GM23248 (cell line): ENCODE data around the gene PRSS8. TPM values are rescaled to one million over a fixed set of nuclear protein-coding genes. Genes with fewer than 3 reads are reported as not detected.

Experiments used
- DNase-seq: peaks from one replicate; pipeline ENCODE4 v3.0.0-alpha.2; 2015
- H2AFZ ChIP-seq: fragments of 200-600 bp; sonication (generic); 2 replicates; pipeline ENCODE4 v1.6.1; 2016; ENCODE audit warnings: antibody characterized with exemption
- H3F3A ChIP-seq: fragments of 200-600 bp; sonication (generic); 2 replicates; pipeline ENCODE4 v1.6.1; 2016; ENCODE audit warnings: mild to moderate bottlenecking, antibody characterized with exemption, mixed run types; ENCODE audit not compliant: insufficient read depth
- H3K27ac ChIP-seq: fragments of 200-600 bp; sonication (generic); 2 replicates; pipeline ENCODE4 v1.5.1; 2016; ENCODE audit warnings: mild to moderate bottlenecking
- H3K27me3 ChIP-seq: fragments of 200-600 bp; sonication (generic); replicated peaks from 2 replicates; pipeline ENCODE4 v1.6.1; 2016; ENCODE audit warnings: mild to moderate bottlenecking; ENCODE audit not compliant: insufficient read depth
- H3K36me3 ChIP-seq: fragments of 200-600 bp; sonication (generic); 2 replicates; pipeline ENCODE4 v1.6.1; 2016; ENCODE audit warnings: low read depth, mild to moderate bottlenecking
- H3K4me1 ChIP-seq: fragments of 200-600 bp; sonication (generic); 2 replicates; pipeline ENCODE4 v1.6.1; 2016; ENCODE audit warnings: mild to moderate bottlenecking; ENCODE audit not compliant: insufficient read depth
- H3K4me2 ChIP-seq: fragments of 200-600 bp; sonication (generic); one replicate; pipeline ENCODE4 v1.6.1; 2016; ENCODE audit warnings: mild to moderate bottlenecking; ENCODE audit not compliant: unreplicated experiment
- H3K4me3 ChIP-seq: fragments of 200-600 bp; sonication (generic); 2 replicates; pipeline ENCODE4 v1.5.1; 2016; ENCODE audit warnings: mild to moderate bottlenecking
- H3K79me2 ChIP-seq: fragments of 200-600 bp; sonication (generic); 2 replicates; pipeline ENCODE4 v1.6.1; 2016; ENCODE audit warnings: mild to moderate bottlenecking; ENCODE audit not compliant: insufficient read depth
- H3K9ac ChIP-seq: fragments of 200-600 bp; sonication (generic); 2 replicates; pipeline ENCODE4 v1.6.1; 2016; ENCODE audit warnings: mild to moderate bottlenecking
- H3K9me2 ChIP-seq: fragments of 200-600 bp; sonication (generic); 2 replicates; pipeline ENCODE4 v1.6.1; 2016; ENCODE audit warnings: mixed run types, mild to moderate bottlenecking, moderate library complexity; ENCODE audit not compliant: insufficient read depth
- H3K9me3 ChIP-seq: fragments of 200-600 bp; sonication (generic); one replicate; pipeline ENCODE4 v1.6.1; 2017; ENCODE audit warnings: low read depth
- H4K20me1 ChIP-seq: fragments of 200-600 bp; sonication (generic); 2 replicates; pipeline ENCODE4 v1.6.0; 2016; ENCODE audit not compliant: insufficient read depth
- EZH2 ChIP-seq: fragments of 200-600 bp; sonication (generic); IDR thresholded peaks from 2 replicates; pipeline ENCODE4 v1.6.1; 2018; ENCODE audit warnings: antibody characterized with exemption, mild to moderate bottlenecking; ENCODE audit not compliant: insufficient read depth, poor library complexity, severe bottlenecking
- EZH2phosphoT487 ChIP-seq: fragments of 200-600 bp; sonication (generic); IDR thresholded peaks from 2 replicates; pipeline ENCODE4 v1.6.1; 2018; ENCODE audit warnings: antibody characterized with exemption, moderate library complexity, mild to moderate bottlenecking, low read depth; ENCODE audit not compliant: insufficient read depth
- WGBS, 2 experiments: methylation state at CpG; one replicate each; pipeline ENCODE4 v1.1.6; 2015 to 2017; ENCODE audit warnings: low lambda C conversion rate in 2 of 2, low coverage in 1 of 2; ENCODE audit errors: missing lambda C conversion rate in 2 of 2; 5-methylcytosine and 5-hydroxymethylcytosine counted together
- in situ Hi-C: fragments of 300-500 bp; cut with MboI; formaldehyde crosslinking; loops from 2 replicates; pipeline ENCODE4 v1.15.0; 2020
- polyA plus RNA-seq: library from polyadenylated mRNA; unstranded; fragments of >200 nt; fragmentation: Nextera tagmentation; extraction: Ambion mirVana; gene quantifications from 2 replicates; pipeline ENCODE4 v1.2.1, GENCODE V29; 2016
- total RNA-seq: library from RNA; depleted of rRNA; stranded (reverse); fragments of >200 nt; shearing (Covaris generic); gene quantifications from 2 replicates; pipeline ENCODE4 v1.2.3, GENCODE V29; 2014

The PRSS8 gene
- total and polyA plus RNA-seq, 2 experiments from 2014 or later: not detected

DNA sequence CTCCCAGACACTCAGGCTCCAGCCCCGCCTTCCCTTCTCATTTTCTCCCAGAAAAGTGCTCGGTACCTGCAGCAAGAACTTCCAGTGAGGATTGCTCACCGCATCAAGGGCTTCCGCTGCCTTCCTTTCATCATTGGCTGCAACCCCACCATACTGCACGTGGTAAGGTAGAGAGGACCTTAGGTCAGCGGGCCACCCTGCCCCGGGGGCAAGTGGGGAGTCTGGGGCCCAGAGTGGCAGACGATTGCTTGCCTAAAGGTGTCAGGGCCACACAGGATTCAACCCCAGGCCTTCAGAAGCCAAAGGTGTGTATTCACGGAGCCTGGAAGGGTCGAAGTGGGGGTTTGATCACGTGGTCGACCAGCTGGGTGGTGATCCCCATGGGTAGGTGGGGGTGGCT is 25.9 kb downstream of the PRSS8 start:
- Histone ChIP-seq H3K27ac (no peak overlapping the region), H3K36me3 (peaks cover 16% of the 10 kb centered on the region; the same call in 1 of the 2 replicates), H3F3A (peaks cover 14% of the 10 kb centered on the region; the same call in 1 of the 2 replicates), H3K9ac (0 out of 2 replicates have a peak overlapping the region, but pooled peaks have one; percentile 90), H3K4me3 (peak overlapping the region; percentile 81), H3K9me2 (no peaks in the 10 kb centered on the region), H3K9me3 (no peaks in the 10 kb centered on the region), H3K4me2 (peak overlapping the region; percentile 51), H3K4me1 (0 out of 2 replicates have a peak, but pooled peaks cover 6% of the 10 kb centered on the region), H2AFZ (no peak overlapping the region), H3K79me2 (peaks cover 24% of the 10 kb centered on the region), H4K20me1 (no peaks in the 10 kb centered on the region), H3K27me3 (no peaks in the 10 kb centered on the region)
- DNase-seq: no peak
- TF ChIP-seq EZH2phosphoT487: no peak
- no peak for TF ChIP-seq EZH2
- WGBS, 2 experiments: 92 to 93% methylated on average over 12 of the region's 12 CpGs
- in situ Hi-C loops: no loop called here

DNA sequence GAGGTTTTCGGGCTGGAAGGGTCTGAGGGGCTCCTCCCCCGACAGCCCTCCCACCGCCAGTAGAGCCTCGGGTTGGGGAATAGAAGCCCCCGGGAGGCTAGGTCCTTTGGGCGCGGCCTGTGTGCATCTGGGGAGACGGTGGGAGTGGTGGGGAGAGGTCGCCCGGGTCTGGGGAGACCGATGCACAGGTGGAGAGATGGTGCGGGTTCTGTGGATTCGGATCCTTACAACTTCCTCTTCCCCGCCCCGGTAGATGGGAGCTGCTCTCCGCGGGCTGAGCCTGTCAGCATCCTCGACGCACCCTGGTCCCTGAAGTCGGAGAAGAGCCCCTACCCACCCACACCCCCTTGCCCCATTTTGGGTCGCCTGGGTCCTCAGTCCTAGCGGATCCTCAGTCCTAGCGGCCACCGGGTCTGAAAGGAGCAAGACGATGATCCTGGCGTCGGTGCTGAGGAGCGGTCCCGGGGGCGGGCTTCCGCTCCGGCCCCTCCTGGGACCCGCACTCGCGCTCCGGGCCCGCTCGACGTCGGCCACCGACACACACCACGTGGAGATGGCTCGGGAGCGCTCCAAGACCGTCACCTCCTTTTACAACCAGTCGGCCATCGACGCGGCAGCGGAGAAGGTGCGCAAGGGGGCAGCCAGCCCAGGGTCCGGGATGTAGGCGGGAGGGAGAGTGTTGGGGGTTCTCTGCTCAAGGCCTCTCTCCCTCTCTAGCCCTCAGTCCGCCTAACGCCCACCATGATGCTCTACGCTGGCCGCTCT is 26.6 kb downstream of the PRSS8 start:
- in situ Hi-C loops: no loop called here
- DNase-seq: peak; percentile 46
- 0 out of 2 replicates have a peak, but pooled peaks cover 6% of the 10 kb centered on the region for H3K4me1 ChIP-seq
- peaks cover 24% of the 10 kb centered on the region for H3K79me2 ChIP-seq
- H3K4me2 ChIP-seq: peak overlapping the region; percentile 51
- H3K4me3 ChIP-seq: peak overlapping the region; percentile 81
- no peaks in the 10 kb centered on the region for H4K20me1 ChIP-seq
- peak overlapping the region; percentile 84 for H2AFZ ChIP-seq
- no peaks in the 10 kb centered on the region for H3K9me3 ChIP-seq
- H3K27ac ChIP-seq: no peak overlapping the region
- no peaks in the 10 kb centered on the region for H3K27me3 ChIP-seq
- 45 to 51% methylated on average over 44 to 50 of the region's 57 CpGs for WGBS, 2 experiments
- peaks cover 16% of the 10 kb centered on the region; the same call in 1 of the 2 replicates for H3K36me3 ChIP-seq
- TF ChIP-seq EZH2: no peak
- TF ChIP-seq EZH2phosphoT487: no peak
- H3K9me2 ChIP-seq: no peaks in the 10 kb centered on the region
- peaks cover 14% of the 10 kb centered on the region; the same call in 1 of the 2 replicates for H3F3A ChIP-seq
- peak overlapping the region; percentile 90 for H3K9ac ChIP-seq

GRCh38 chr16:31108035-31108793 is 27.3 kb downstream of the PRSS8 start, which contains the start of gene BCKDK:
Gene BCKDK (plus strand): TSS chr16:31108386. CDS start chr16:31109224, 838 bp downstream.
- 4 to 6% methylated on average over 25 to 39 of the region's 68 CpGs for WGBS, 2 experiments

DNA sequence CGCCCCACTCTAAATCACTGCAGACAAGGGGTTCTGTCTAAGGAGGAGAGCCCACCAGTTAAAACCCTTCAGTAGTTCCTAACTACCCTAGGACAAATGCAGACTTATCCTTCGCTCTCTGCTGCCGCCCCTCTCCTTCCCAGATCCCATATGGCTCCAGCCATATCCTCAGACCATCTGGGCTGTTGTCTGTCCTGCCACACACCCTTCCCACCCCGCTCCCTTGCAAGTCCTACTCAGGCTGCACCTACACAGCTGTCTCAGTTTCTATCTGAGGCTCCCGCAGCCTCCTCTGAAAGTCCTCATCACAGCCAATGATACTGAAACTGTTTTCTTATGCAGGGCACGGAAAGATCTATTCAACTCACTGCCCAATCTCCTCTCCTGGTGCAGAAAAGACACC is 28.1 kb downstream of the PRSS8 start:
- Histone ChIP-seq H3K9ac (no peak overlapping the region), H4K20me1 (no peaks in the 10 kb centered on the region), H3K9me2 (no peaks in the 10 kb centered on the region), H3K4me2 (peak overlapping the region; percentile 51), H3K79me2 (peaks cover 24% of the 10 kb centered on the region), H3K27ac (no peak overlapping the region), H3F3A (0 out of 2 replicates have a peak, but pooled peaks cover under 1% of the 10 kb centered on the region), H3K4me3 (no peak overlapping the region), H2AFZ (peak overlapping the region; percentile 84), H3K4me1 (0 out of 2 replicates have a peak, but pooled peaks cover 6% of the 10 kb centered on the region), H3K9me3 (no peaks in the 10 kb centered on the region), H3K27me3 (no peaks in the 10 kb centered on the region), H3K36me3 (peaks cover 16% of the 10 kb centered on the region; the same call in 1 of the 2 replicates)
- no peak for DNase-seq
- in situ Hi-C loops: no loop called here
- 84 to 87% methylated on average over 6 of the region's 6 CpGs for WGBS, 2 experiments
- no peak for TF ChIP-seq EZH2
- TF ChIP-seq EZH2phosphoT487: no peak

More at GRCh38 chr16:31108035-31108793, 27.3 kb downstream of the PRSS8 start, which contains the start of gene BCKDK:
- Histone ChIP-seq H3K36me3 (peaks cover 16% of the 10 kb centered on the region; the same call in 1 of the 2 replicates), H3K27me3 (no peaks in the 10 kb centered on the region), H3K27ac (0 out of 2 replicates have a peak within 1 kb of the TSS, but pooled peaks have one; percentile 15), H3K4me2 (peak within 1 kb of the TSS; percentile 51), H4K20me1 (no peaks in the 10 kb centered on the region), H3K79me2 (peaks cover 24% of the 10 kb centered on the region), H3K9ac (peak within 1 kb of the TSS; percentile 90), H3K9me2 (no peaks in the 10 kb centered on the region), H3K4me3 (peak within 1 kb of the TSS; percentile 81), H3K9me3 (no peaks in the 10 kb centered on the region), H3K4me1 (0 out of 2 replicates have a peak, but pooled peaks cover 6% of the 10 kb centered on the region), H3F3A (peaks cover 7% of the 10 kb centered on the region; the same call in 1 of the 2 replicates), H2AFZ (peak within 1 kb of the TSS; percentile 84)
- in situ Hi-C loops: no loop called here
- TF ChIP-seq EZH2phosphoT487 (no peak), EZH2 (no peak)
- DNase-seq: peak; percentile 90
